COLO668 (cell line): ENCODE measurements around the gene CIAO3.
"Not testable (repeated sequence)": the region's sequence is repeated elsewhere in the genome, so short reads cannot be mapped to it uniquely, and the experiment has no call there.

ENCODE experiments used
- DNase-seq: peaks from one replicate; lab custom pipeline; 2025; ENCODE audit not compliant: unreplicated experiment; lab: John Stamatoyannopoulos, UW

The CIAO3 gene

GRCh38 chr16:694863-695354 lies 45.9 kb downstream of the CIAO3 start:
- no peak for DNase-seq

- DNase-seq: peak; percentile 16
Observed at GRCh38 chr16:694187-694862, 46.5 kb downstream of the CIAO3 start.

- DNase-seq: no peak
Observed at GRCh38 chr16:693766-694165, 47.0 kb downstream of the CIAO3 start.

- DNase-seq: no peak
Observed at GRCh38 chr16:693364-693763, 47.4 kb downstream of the CIAO3 start.

GRCh38 chr16:692356-693108 lies 48.3 kb downstream of the CIAO3 start:
- no peak for DNase-seq

- not testable (repeated sequence) for DNase-seq
Observed at GRCh38 chr16:691242-691641, 49.6 kb downstream of the CIAO3 start.

- DNase-seq: no peak
Observed at GRCh38 chr16:689175-689897, 51.5 kb downstream of the CIAO3 start.

- no peak for DNase-seq
Observed at GRCh38 chr16:687499-687898, 53.3 kb downstream of the CIAO3 start.

GRCh38 chr16:686459-687260 lies 54.1 kb downstream of the CIAO3 start:
- no peak for DNase-seq

- peak; percentile 86 for DNase-seq
Observed at GRCh38 chr16:685967-686366, 54.8 kb downstream of the CIAO3 start.

- peak; percentile 95 for DNase-seq
Observed at GRCh38 chr16:684961-685696, 55.7 kb downstream of the CIAO3 start.

- peak; percentile 99 for DNase-seq
Observed at GRCh38 chr16:684071-684794, 56.6 kb downstream of the CIAO3 start, which contains the start of gene JMJD8. Gene JMJD8 (minus strand): TSS chr16:684334. CDS start chr16:684319, 15 bp downstream.

GRCh38 chr16:683396-684070 lies 57.3 kb downstream of the CIAO3 start:
- DNase-seq: peak; percentile 48

- DNase-seq: no peak
Observed at GRCh38 chr16:682493-683395, 58.1 kb downstream of the CIAO3 start.

GRCh38 chr16:681746-682427 lies 58.9 kb downstream of the CIAO3 start:
- peak; percentile 50 for DNase-seq

GRCh38 chr16:680967-681745 lies 59.6 kb downstream of the CIAO3 start:
- peak; percentile 66 for DNase-seq

GRCh38 chr16:680625-680945 lies 60.2 kb downstream of the CIAO3 start:
- no peak for DNase-seq
